ENCODE data around the gene GLB1L2. TPM values are rescaled to one million over a fixed set of nuclear protein-coding genes. Genes with fewer than 3 reads are reported as not detected.
"Not testable (repeated sequence)": the region's sequence is repeated elsewhere in the genome, so short reads cannot be mapped to it uniquely, and the experiment has no call there.

The GLB1L2 gene, protein sequence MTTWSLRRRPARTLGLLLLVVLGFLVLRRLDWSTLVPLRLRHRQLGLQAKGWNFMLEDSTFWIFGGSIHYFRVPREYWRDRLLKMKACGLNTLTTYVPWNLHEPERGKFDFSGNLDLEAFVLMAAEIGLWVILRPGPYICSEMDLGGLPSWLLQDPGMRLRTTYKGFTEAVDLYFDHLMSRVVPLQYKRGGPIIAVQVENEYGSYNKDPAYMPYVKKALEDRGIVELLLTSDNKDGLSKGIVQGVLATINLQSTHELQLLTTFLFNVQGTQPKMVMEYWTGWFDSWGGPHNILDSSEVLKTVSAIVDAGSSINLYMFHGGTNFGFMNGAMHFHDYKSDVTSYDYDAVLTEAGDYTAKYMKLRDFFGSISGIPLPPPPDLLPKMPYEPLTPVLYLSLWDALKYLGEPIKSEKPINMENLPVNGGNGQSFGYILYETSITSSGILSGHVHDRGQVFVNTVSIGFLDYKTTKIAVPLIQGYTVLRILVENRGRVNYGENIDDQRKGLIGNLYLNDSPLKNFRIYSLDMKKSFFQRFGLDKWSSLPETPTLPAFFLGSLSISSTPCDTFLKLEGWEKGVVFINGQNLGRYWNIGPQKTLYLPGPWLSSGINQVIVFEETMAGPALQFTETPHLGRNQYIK
- 0.48 and 1.1 TPM in 2 replicates for total RNA-seq (2014; rRNA removed; shearing (Covaris generic))
- 1.5 TPM in 2 replicates for polyA plus RNA-seq (2015; cell fraction: cytosol; rRNA removed)
- 0.83 and 1.4 TPM in 2 replicates for polyA plus RNA-seq (2015; cell fraction: nucleus; rRNA removed)

DNA sequence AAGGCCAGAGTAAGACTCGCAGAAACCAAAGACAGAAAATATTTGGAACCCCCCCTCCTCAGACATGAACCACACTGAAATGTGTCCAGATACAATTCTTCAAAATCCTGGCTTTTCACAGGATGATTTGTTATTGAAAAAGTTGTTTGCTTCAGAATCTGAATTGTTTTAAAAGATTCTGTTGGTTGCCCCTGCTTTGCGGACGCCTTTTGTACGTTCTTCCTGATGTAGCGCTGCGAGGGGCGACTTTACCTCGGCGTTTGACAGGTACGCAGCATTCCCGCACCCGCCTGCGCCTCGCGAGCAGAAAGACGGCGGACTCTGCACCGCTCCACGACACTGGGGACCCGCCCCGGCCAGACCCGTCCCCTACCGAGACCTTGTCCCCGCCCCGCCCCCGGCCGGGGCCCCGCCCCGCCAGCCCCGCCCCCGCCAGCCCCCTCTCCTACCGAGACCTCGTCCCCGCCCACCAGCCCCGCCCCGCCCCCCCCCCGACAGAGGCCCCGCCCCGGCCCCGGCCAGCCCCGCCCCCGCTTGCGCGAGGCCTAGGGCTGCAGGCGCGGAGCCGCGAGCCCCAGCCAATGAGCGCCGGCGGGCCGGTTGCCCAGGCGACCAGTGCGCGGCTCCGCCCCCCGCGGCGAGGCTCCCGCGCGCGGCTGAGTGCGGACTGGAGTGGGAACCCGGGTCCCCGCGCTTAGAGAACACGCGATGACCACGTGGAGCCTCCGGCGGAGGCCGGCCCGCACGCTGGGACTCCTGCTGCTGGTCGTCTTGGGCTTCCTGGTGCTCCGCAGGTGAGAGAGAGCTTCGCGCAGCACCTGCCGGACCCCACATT is at the start of gene GLB1L2:
GLB1L2 (plus strand) TSS at position 635 of the 835 bp plus-strand sequence; CDS start at position 709, 74 bp downstream.
- in situ Hi-C loops (cut with HindIII; ENCODE audit: low pct_unique_long_range_greater_than_20kb, low sequenced_read_pairs), result no loop called here
- peak; percentile 11 for DNase-seq (ENCODE audit: low read depth, low spot score)

DNA sequence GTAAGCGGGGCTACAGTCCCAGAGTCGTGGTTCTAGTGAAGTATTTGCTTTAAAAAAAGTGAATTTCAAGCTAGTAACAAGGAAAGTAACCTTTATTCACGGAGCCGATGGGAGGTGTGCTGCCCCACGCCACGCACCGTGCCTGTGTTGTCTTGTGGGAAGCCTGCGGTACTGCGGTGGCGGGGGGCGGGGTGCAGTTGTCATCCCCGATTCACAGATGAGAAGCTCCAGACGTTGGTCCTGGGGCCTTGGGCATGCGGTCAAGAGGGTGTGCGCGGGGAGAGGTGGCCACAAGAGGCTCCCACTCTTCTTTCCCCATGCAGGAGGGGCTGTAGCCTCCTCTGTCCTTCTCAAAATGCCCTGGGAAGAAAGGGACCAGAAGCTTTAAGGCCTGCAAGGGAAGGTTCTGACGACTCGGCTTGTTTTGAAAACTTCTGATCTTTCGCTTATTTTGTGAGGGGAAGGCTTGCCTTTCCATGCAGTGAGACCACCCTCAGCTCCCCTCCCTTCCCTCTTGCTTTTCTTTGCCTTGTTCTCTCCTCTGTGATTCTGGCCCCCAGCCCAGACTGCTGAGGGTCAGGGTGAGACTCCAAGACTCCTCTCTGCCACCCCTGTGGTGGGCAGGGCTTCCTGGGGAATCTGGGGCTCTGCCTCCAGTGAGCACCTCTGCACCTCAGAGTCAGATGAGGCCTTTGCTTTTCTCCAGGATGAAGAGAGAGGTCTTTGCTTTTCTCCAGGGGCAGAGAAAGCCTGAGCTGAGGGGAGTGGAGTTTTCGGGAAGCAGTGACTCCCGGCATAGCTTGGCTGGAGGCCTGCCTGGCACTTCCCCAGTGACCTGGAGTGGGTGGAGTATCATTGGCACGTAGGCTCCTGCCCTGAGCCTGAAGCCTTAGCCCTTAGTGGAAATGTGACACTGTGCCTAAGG is 49.4 kb upstream of the GLB1L2 start:
- DNase-seq (ENCODE audit: low read depth, low spot score), result no peak
- in situ Hi-C loops (cut with HindIII; ENCODE audit: low pct_unique_long_range_greater_than_20kb, low sequenced_read_pairs), result no loop called here

DNA sequence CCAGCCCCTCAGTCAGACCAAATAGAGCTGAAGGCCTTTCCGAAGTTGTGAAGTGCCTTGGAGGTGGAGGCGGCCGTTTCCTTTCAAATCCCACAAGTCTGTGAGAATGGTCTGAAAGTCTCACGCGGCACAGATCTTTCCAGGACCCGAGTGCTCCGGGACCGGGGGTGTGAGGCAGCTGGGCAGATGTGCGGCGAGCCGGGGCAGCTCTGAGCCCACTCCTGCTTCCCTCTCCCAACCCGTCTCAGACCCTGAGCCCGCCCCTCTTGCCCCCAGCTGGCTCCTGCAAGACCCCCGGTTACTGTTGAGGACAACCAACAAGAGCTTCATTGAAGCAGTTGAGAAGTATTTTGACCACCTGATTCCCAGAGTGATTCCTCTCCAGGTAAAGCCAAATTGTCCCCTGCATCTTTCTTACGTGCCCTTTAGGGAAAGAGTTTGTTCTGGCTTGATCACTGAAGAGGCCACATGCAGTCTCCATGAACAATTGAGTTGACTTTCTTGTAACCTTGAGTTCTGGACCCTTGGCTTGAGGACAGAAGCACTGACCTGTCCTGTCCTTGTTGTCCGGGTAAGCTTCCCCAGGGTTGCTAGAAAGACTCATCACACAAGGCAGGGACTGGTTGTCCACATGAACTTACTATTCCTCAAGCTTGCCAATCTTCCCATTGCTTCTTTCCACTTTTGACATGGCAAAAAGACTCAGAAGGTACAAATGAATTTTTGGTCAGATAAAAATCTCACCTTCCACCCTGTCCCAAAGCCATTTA is 48.1 kb upstream of the GLB1L2 start:
- DNase-seq (ENCODE audit: low read depth, low spot score), result no peak
- in situ Hi-C loops (cut with HindIII; ENCODE audit: low pct_unique_long_range_greater_than_20kb, low sequenced_read_pairs), result no loop called here

DNA sequence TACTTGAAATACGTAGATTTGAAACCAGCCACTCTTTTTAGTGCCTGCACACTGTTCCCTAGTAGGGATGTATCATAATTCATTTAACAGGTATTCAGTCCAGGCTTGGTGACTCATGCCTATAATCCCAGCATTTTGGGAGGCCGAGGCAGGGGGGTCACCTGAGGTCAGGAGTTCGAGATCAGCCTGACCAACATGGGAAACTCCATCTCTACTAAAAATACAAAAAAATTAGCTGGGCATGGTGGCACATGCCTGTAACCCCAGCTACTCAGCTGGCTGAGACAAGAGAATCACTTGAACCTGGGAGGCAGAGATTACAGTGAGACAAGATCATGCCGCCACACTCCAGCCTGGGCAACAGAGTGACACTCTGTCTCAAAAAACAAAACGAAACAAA is 47.4 kb upstream of the GLB1L2 start:
- in situ Hi-C loops (cut with HindIII; ENCODE audit: low pct_unique_long_range_greater_than_20kb, low sequenced_read_pairs); DNase-seq (ENCODE audit: low read depth, low spot score): not testable (repeated sequence)

DNA sequence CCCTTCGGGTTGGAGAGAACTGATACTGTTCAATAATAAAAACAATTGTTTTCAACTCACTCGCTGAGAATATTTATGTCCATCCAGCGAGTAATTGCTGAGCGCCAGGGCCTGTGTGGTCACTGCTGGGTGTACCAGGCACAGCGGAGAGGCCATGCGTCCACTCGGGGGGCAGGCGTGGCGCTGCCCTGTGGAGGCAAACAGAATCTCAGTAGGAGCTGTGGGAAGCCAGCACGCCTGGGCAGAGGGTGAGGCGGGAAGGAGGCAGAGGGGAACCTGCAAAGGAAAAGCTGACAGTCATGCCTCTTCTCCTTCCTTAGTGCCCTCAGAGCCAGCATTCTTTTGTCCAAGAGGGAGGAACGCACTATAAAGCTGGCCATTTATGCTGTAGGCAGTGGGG is 44.2 kb upstream of the GLB1L2 start:
- in situ Hi-C loops (cut with HindIII; ENCODE audit: low pct_unique_long_range_greater_than_20kb, low sequenced_read_pairs), result no loop called here

DNA sequence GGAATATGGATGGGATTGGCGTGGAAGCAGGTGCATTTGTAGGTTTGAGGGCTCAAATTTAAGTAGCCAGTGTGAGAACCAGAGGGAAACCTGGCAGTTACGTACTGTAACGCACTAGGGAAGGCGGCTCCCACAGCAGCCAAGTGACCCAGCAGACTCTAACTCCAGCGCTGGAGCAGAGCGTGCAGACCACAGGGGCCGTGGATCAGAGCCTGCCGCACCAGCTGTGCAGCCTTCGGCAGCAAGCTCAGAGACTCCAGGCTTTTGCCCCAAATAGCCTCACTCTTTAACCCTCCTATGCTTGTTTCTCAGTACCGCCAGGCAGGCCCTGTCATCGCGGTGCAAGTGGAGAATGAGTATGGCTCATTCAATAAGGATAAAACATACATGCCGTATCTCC is 43.3 kb upstream of the GLB1L2 start:
- in situ Hi-C loops (cut with HindIII; ENCODE audit: low pct_unique_long_range_greater_than_20kb, low sequenced_read_pairs), result no loop called here
- DNase-seq (ENCODE audit: low read depth, low spot score), result no peak

More for the DNA sequence above, 44.2 kb upstream of the GLB1L2 start:
- DNase-seq (ENCODE audit: low read depth, low spot score), result no peak

DNA sequence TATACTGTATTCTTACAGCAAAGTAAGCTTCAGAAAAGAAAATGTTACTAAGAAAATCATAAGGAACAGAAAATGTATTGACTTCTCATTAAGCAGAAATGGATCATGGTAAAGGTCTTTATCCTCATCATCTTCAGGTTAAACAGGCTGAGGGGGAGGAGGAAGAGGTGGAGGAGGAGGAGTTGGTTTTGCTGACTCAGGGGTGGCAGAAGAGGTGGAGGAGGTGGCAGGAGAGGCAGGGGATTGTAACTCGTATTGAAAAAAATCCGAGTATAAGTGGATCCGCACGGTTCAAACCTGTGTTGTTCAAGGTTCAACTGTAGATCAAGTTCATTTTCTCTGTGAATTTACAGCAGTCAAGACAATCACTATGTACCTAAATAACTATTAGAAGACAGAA is 42.6 kb upstream of the GLB1L2 start:
- DNase-seq (ENCODE audit: low read depth, low spot score), result no peak
- in situ Hi-C loops (cut with HindIII; ENCODE audit: low pct_unique_long_range_greater_than_20kb, low sequenced_read_pairs), result no loop called here

DNA sequence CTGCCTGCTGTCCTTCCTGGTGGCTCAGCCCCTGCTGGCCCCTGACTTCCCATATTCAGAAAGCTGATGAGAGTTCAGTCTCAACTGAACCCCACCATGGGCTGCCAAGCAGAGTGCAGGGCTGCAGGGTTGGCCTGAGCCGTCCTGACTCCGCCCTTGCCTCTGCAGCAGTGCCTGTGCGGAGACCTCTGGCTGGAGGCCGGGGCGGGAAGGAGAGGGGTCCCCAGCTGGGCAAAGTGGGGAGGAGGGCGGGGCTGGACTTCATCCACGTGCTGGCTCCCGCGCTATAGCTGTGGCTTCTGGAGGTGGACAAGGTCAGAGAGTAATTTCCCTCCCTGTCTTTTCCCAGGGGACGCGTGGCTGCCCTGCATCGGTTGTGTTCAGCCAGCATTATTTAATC is 42.0 kb upstream of the GLB1L2 start:
- DNase-seq (ENCODE audit: low read depth, low spot score), result no peak
- in situ Hi-C loops (cut with HindIII; ENCODE audit: low pct_unique_long_range_greater_than_20kb, low sequenced_read_pairs), result no loop called here

DNA sequence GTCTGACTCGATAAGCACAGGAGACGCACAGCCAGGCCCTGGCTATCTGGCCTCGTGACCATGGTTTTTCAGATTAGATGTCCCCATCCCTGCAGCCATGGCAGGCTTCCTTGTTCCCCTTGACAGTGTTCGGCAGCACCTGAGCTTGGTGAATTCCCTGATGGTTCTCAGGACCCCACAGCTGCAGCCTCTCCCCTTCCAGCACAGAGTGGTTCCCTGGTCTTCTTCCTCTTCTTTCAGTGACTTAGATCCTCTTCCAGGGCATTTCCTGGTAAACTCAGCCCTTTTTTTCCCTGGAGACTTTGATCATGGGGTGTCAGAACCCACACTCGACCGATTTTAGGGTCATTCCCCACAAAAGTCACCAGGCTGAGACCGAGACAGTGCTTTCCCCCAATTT is 41.1 kb upstream of the GLB1L2 start:
- DNase-seq (ENCODE audit: low read depth, low spot score), result no peak
- in situ Hi-C loops (cut with HindIII; ENCODE audit: low pct_unique_long_range_greater_than_20kb, low sequenced_read_pairs), result no loop called here

DNA sequence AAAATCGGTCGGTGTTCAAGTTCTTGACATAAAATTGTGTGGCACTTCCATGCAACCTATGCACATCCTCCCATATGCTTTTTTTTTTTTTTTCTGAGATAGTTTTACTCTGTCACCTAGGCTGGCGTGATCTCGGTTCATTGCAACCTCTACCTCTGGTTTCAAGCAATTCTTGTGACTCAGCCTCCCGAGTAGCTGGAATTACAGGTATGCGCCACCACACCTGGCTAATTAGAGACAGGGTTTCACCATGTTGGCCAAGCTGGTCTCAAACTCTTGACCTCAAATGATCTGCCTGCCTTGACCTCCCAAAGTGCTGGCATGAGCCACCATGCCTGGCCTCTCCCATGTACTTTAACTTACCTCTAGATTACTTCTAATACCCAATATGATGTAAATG is 40.6 kb upstream of the GLB1L2 start:
- DNase-seq (ENCODE audit: low read depth, low spot score), result no peak
- in situ Hi-C loops (cut with HindIII; ENCODE audit: low pct_unique_long_range_greater_than_20kb, low sequenced_read_pairs), result no loop called here

DNA sequence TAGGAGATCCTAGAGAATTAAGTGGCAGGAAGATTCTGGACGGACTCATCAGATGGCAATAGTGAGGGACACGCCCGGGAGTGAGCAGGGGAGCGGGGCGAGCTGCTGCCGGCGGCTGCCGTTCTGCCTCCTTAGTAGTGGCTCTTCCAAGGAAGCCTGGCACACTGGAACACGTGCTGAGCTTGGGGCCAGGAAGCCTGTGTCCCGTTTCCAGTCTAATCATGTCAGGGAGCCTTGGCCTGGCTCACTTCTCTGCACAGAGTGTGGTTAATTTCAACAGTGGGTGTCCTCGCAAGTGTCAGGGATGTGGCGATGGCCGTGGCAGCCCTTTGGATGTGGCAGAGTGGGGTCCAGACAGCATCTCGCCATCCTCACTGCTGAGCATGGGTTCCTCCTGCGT is 39.1 kb upstream of the GLB1L2 start:
- DNase-seq (ENCODE audit: low read depth, low spot score), result no peak
- in situ Hi-C loops (cut with HindIII; ENCODE audit: low pct_unique_long_range_greater_than_20kb, low sequenced_read_pairs), result no loop called here

DNA sequence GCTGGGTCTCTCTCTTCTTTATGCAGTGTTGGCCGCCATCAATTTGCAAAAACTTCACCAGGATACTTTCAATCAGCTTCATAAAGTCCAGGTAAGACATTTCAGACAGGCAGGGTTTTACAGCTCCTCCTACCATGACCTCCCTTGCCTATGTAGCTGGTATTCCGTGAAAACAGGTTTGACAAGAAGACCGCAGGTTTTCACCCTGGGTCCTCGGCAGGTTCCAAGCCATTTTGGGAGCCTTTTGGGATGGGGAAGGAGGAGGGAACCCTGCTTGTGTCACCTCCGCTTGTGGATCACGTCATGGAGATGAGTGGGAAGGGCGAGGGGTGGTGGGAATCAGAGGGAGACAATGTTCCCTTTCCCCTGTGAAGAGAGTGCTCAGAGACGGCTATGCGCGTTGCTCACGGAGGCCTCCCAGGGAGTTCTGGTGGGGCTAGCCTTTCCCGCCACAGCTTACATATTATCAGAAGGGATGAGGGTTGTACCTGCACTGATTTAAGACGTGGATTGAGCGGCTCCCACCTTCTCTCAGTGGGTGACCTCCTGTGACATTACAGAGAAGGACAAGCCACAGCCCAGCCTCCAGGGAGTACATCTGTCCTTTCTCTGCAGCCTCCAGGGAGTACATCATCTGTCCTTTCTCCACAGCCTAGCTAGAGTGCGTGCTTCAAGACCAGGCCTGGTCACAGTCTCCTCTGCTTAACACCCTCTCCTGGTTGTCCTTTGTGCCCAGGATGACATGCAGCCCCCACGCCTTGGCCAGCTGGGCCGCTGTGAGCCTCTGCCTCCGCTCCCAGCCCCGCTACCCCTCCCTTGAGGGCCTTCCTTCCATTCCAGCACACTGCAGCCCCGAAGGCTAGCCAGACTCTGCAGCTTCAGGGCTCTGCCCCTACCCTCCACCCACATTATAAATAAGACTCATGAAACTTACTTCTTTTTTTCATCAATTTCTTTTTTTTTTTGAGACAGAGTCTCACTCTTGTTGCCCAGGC is 38.4 kb upstream of the GLB1L2 start:
- in situ Hi-C loops (cut with HindIII; ENCODE audit: low pct_unique_long_range_greater_than_20kb, low sequenced_read_pairs), result no loop called here
- DNase-seq (ENCODE audit: low read depth, low spot score), result no peak

DNA sequence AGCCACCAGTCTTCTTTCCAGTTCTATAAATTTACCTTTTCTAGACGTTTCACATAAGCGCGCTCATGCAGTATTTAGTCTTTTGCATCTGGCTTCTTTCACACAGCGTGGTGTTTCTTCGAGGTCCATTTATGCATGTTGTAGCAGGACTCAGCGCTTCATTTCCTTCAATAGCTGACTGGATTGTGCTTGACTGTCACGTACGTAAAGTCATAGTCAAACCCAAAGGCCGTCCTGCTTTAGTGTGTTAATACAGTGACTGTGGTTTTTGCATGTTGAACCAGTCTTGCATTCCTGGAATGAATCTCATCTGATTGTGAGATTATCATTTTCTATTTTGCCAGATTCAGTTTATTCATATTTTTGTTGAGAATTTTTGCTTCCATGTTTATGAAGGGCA is 37.1 kb upstream of the GLB1L2 start:
- in situ Hi-C loops (cut with HindIII; ENCODE audit: low pct_unique_long_range_greater_than_20kb, low sequenced_read_pairs), result no loop called here
- DNase-seq (ENCODE audit: low read depth, low spot score), result no peak

DNA sequence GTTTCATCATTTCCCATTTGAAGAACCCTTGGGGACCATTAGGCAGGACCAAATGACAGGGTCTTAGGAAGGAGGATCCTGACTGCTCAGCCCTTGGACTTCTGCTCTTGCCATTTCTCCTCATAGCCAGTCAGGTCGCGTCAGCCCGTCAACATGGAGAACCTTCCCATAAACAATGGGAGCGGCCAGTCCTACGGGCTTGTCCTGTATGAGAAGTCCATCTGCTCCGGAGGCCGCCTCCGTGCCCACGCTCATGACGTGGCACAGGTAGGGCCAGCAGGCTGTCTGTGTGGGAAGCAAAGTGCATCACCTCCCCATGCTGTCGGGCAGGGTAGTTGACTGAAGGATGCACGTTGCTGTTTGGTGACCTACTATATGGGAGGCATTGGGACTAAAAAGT is 19.6 kb upstream of the GLB1L2 start:
- in situ Hi-C loops (cut with HindIII; ENCODE audit: low pct_unique_long_range_greater_than_20kb, low sequenced_read_pairs), result no loop called here
- DNase-seq (ENCODE audit: low read depth, low spot score), result no peak

DNA sequence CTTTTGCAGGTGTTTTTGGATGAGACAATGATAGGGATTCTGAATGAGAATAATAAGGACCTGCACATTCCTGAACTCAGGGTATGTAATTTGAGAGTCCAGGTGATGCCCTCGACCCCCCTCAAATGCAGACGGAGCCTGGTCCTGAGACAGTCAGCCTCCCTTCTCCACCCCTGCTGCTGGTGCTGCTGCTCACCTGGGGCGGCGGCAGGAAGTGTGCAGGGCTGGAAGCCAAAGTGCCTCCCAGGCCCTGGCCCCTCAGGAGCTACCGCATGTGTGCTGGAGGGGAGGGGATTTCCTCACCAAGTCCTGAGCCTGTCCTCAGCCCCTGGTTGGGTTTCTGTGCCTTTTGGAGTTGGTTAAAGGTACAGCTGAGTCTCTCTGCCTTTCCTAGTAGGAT is 19.0 kb upstream of the GLB1L2 start:
- in situ Hi-C loops (cut with HindIII; ENCODE audit: low pct_unique_long_range_greater_than_20kb, low sequenced_read_pairs), result no loop called here
- DNase-seq (ENCODE audit: low read depth, low spot score), result no peak

Measured in SK-MEL-5 (cell line).